H1 (cell line): Measurements from ENCODE around the gene TMBIM1. TPM values are rescaled to one million over a fixed set of nuclear protein-coding genes. Genes with fewer than 3 reads are reported as not detected.

ENCODE experiments used
- CTCF ChIA-PET: fragments of 300-600 bp; sonication (Branson Sonifier 250); formaldehyde crosslinking; loops from one replicate; lab custom pipeline; 2021; ENCODE audit not compliant: partially characterized antibody; lab: Charles Lee
- POLR2A ChIA-PET: fragments of 300-600 bp; sonication (Branson Sonifier 250); formaldehyde crosslinking; loops from one replicate; lab custom pipeline; 2021; ENCODE audit warnings: inconsistent platforms; ENCODE audit not compliant: partially characterized antibody; lab: Charles Lee
- DNase-seq, 2 experiments: peaks; one replicate each; pipeline versions ENCODE4 v3.0.0 to v3.0.0-alpha.2; 2010 to 2022; ENCODE audit warnings: low spot score in 2 of 2, low read depth in 1 of 2, mixed read lengths in 1 of 2
- FAIRE-seq: peaks from 2 replicates; lab custom pipeline; 2011; peaks lifted over from hg19 to GRCh38; lab: Jason Lieb, UNC
- H2AFZ ChIP-seq: 2 replicates; pipeline ENCODE4 v1.8.1; 2012; ENCODE audit warnings: low read length, inconsistent platforms
- H2AK5ac ChIP-seq: 2 replicates; pipeline ENCODE4 v1.6.1; 2013; ENCODE audit warnings: low read depth, low read length
- H2BK120ac ChIP-seq: replicated peaks from 2 replicates; pipeline ENCODE3; 2013; ENCODE audit warnings: low read depth, low read length, inconsistent platforms
- H2BK12ac ChIP-seq: 2 replicates; pipeline ENCODE4 v1.6.1; 2013; ENCODE audit warnings: low read depth, low read length
- H2BK15ac ChIP-seq: 2 replicates; pipeline ENCODE4 v1.6.1; 2013; ENCODE audit warnings: low read length
- H2BK20ac ChIP-seq: 2 replicates; pipeline ENCODE4 v1.6.1; 2013; ENCODE audit warnings: low read length
- H2BK5ac ChIP-seq: 2 replicates; pipeline ENCODE4 v1.6.1; 2013; ENCODE audit warnings: low read depth, low read length
- H3K14ac ChIP-seq: 2 replicates; pipeline ENCODE4 v1.6.1; 2013; ENCODE audit warnings: inconsistent platforms; ENCODE audit not compliant: insufficient read length
- H3K18ac ChIP-seq: 2 replicates; pipeline ENCODE4 v1.6.1; 2013; ENCODE audit warnings: low read length; ENCODE audit errors: extremely low read depth
- H3K23ac ChIP-seq: 2 replicates; pipeline ENCODE4 v1.6.1; 2013; ENCODE audit warnings: inconsistent platforms; ENCODE audit not compliant: insufficient read length
- H3K23me2 ChIP-seq: 2 replicates; pipeline ENCODE4 v1.6.1; 2013; ENCODE audit warnings: low read depth, low read length
- H3K27ac ChIP-seq: 2 replicates; pipeline ENCODE4 v1.6.1; 2011; ENCODE audit warnings: low read depth, low read length, inconsistent platforms
- H3K27me3 ChIP-seq, 4 experiments: replicated peaks in 1 of 4; 1 replicate in 1 of 4; 2 replicates in 3 of 4; pipeline versions ENCODE4 v1.6.1 to v1.8.1; 2011 to 2013; ENCODE audit warnings: low read length in 3 of 4, mild to moderate bottlenecking in 3 of 4, inconsistent platforms in 2 of 4, mixed read lengths in 2 of 4, moderate library complexity in 1 of 4; ENCODE audit not compliant: control insufficient read depth in 3 of 4, insufficient read depth in 3 of 4; ENCODE audit errors: extremely low read depth in 1 of 4
- H3K36me3 ChIP-seq, 4 experiments: 2 replicates each; pipeline versions ENCODE4 v1.6.1 to v1.8.1; 2011 to 2013; ENCODE audit warnings: mild to moderate bottlenecking in 4 of 4, low read length in 3 of 4, moderate library complexity in 2 of 4, control low read depth in 1 of 4, inconsistent platforms in 1 of 4; ENCODE audit not compliant: insufficient read depth in 4 of 4, control insufficient read depth in 2 of 4
- H3K4ac ChIP-seq: replicated peaks from 2 replicates; pipeline ENCODE3; 2013; ENCODE audit warnings: low read length, low read depth, mixed read lengths, inconsistent platforms; ENCODE audit not compliant: insufficient read length
- H3K4me1 ChIP-seq, 4 experiments: replicated peaks in 1 of 4; 1 replicate in 1 of 4; 2 replicates in 3 of 4; pipeline versions ENCODE4 v1.6.1 to v1.8.1; 2011 to 2013; ENCODE audit warnings: low read length in 3 of 4, inconsistent platforms in 2 of 4, mixed read lengths in 1 of 4; ENCODE audit not compliant: insufficient read depth in 4 of 4, control insufficient read depth in 3 of 4
- H3K4me2 ChIP-seq, 2 experiments: 2 replicates each; pipeline versions ENCODE4 v1.6.1 to v1.8.1; 2011 to 2013; ENCODE audit warnings: low read depth in 2 of 2, low read length in 2 of 2, control low read depth in 1 of 2, inconsistent platforms in 1 of 2, mild to moderate bottlenecking in 1 of 2; ENCODE audit not compliant: insufficient read depth in 1 of 2
- H3K4me3 ChIP-seq, 4 experiments: fragments of 200-600, 300-600 bp in 1 of 4; sonication (generic), shearing (Covaris generic), sonication (Bioruptor Twin) in 1 of 4; 2 replicates each; pipeline versions ENCODE4 v1.5.1 to v1.8.1; 2011 to 2016; ENCODE audit warnings: low read length in 4 of 4, low read depth in 3 of 4, control low read depth in 2 of 4, inconsistent platforms in 2 of 4, mild to moderate bottlenecking in 2 of 4, mixed read lengths in 1 of 4, moderate library complexity in 1 of 4; ENCODE audit not compliant: insufficient read depth in 2 of 4; ENCODE audit errors: extremely low read depth in 1 of 4
- H3K56ac ChIP-seq: replicated peaks from 2 replicates; pipeline ENCODE3; 2013; ENCODE audit warnings: low read depth, mild to moderate bottlenecking, mixed read lengths, low read length, inconsistent platforms; ENCODE audit not compliant: insufficient read length
- H3K79me1 ChIP-seq: 2 replicates; pipeline ENCODE4 v1.6.1; 2013; ENCODE audit warnings: low read depth, low read length, control low read depth
- H3K79me2 ChIP-seq, 2 experiments: 2 replicates each; pipeline versions ENCODE4 v1.6.1 to v1.8.1; 2012 to 2013; ENCODE audit warnings: low read length in 2 of 2, mild to moderate bottlenecking in 2 of 2, inconsistent platforms in 1 of 2; ENCODE audit not compliant: insufficient read depth in 2 of 2, control insufficient read depth in 1 of 2
- H3K9ac ChIP-seq, 4 experiments: replicated peaks in 1 of 4; 1 replicate in 1 of 4; 2 replicates in 3 of 4; pipeline versions ENCODE4 v1.6.1 to v1.8.1; 2011 to 2013; ENCODE audit warnings: low read depth in 3 of 4, low read length in 3 of 4, control low read depth in 2 of 4, mild to moderate bottlenecking in 2 of 4, moderate library complexity in 2 of 4, inconsistent platforms in 1 of 4; ENCODE audit errors: extremely low read depth in 1 of 4
- H3K9me3 ChIP-seq, 2 experiments: 2 replicates each; pipeline versions ENCODE4 v1.6.1 to v1.8.1; 2012 to 2013; ENCODE audit warnings: mild to moderate bottlenecking in 2 of 2, moderate library complexity in 2 of 2, control low read depth in 1 of 2, inconsistent platforms in 1 of 2, low read depth in 1 of 2, low read length in 1 of 2, mixed read lengths in 1 of 2; ENCODE audit not compliant: insufficient read depth in 2 of 2
- H4K20me1 ChIP-seq, 2 experiments: replicated peaks in 1 of 2; 2 replicates each; pipeline versions ENCODE3 to v1.8.1; 2011 to 2013; ENCODE audit warnings: inconsistent platforms in 2 of 2, low read length in 2 of 2, mild to moderate bottlenecking in 1 of 2; ENCODE audit not compliant: insufficient read depth in 2 of 2, control insufficient read depth in 1 of 2
- H4K5ac ChIP-seq: 2 replicates; pipeline ENCODE4 v1.6.1; 2013; ENCODE audit warnings: low read length, low read depth, mixed read lengths, inconsistent platforms; ENCODE audit not compliant: insufficient read length
- H4K8ac ChIP-seq: 2 replicates; pipeline ENCODE4 v1.8.0; 2013; ENCODE audit warnings: mild to moderate bottlenecking, moderate library complexity, low read length, inconsistent platforms; ENCODE audit not compliant: insufficient read depth; ENCODE audit errors: extremely low read depth
- H4K91ac ChIP-seq: replicated peaks from 2 replicates; pipeline ENCODE3; 2013; ENCODE audit warnings: low read length, mixed read lengths, inconsistent platforms; ENCODE audit not compliant: insufficient read length
- ASH2L ChIP-seq: fragments of 200-600, 300-600 bp; sonication (generic); IDR thresholded peaks from one replicate; pipeline ENCODE4 v1.7.1; 2017; ENCODE audit warnings: low read length
- CEBPB ChIP-seq: IDR thresholded peaks from 2 replicates; pipeline ENCODE4 v1.6.1; 2012; ENCODE audit warnings: low read depth, low read length
- CHD2 ChIP-seq: IDR thresholded peaks from 2 replicates; pipeline ENCODE4 v1.6.1; 2012; ENCODE audit warnings: low read length, improper control_type of control experiment
- E2F6 ChIP-seq: IDR thresholded peaks from 2 replicates; pipeline ENCODE4 v1.6.1; 2012; ENCODE audit warnings: inconsistent platforms
- HDAC6 ChIP-seq: IDR thresholded peaks from one replicate; pipeline ENCODE4 v1.7.1; 2012; ENCODE audit warnings: low read depth, mild to moderate bottlenecking, inconsistent platforms, low read length, moderate library complexity
- KDM5A ChIP-seq: fragments of 200-600 bp; IDR thresholded peaks from 2 replicates; pipeline ENCODE4 v1.7.1; 2012; ENCODE audit warnings: mild to moderate bottlenecking, low read length, inconsistent platforms, mixed read lengths
- MAX ChIP-seq: IDR thresholded peaks from 2 replicates; pipeline ENCODE4 v1.6.1; 2012; ENCODE audit warnings: inconsistent platforms
- POLR2AphosphoS5 ChIP-seq: IDR thresholded peaks from 2 replicates; pipeline ENCODE4 v1.6.1; 2011; ENCODE audit warnings: low read depth, low read length
- RFX5 ChIP-seq: IDR thresholded peaks from 2 replicates; pipeline ENCODE4 v1.6.1; 2011; ENCODE audit warnings: low read depth, low read length, improper control_type of control experiment, borderline replicate concordance
- RNF2 ChIP-seq: fragments of 200-900, 300-1000 bp; sonication (generic); IDR thresholded peaks from 2 replicates; pipeline ENCODE4 v1.7.1; 2016; ENCODE audit warnings: borderline replicate concordance, low read depth, mild to moderate bottlenecking, antibody characterized with exemption, low read length; ENCODE audit not compliant: poor library complexity, severe bottlenecking; ENCODE audit errors: missing control alignments
- TBP ChIP-seq: IDR thresholded peaks from 2 replicates; pipeline ENCODE4 v1.6.1; 2011; ENCODE audit warnings: low read depth, low read length, improper control_type of control experiment
- USF2 ChIP-seq: IDR thresholded peaks from 2 replicates; pipeline ENCODE4 v1.6.1; 2011; ENCODE audit warnings: low read length, improper control_type of control experiment
- WGBS, 2 experiments: shearing (Covaris generic) in 1 of 2; methylation state at CpG; one replicate each; pipeline versions ENCODE4 v1.1.6 to v1.1.7; 2013 to 2015; ENCODE audit warnings: low lambda C conversion rate in 2 of 2, mixed read lengths in 2 of 2, inconsistent platforms in 1 of 2, low coverage in 1 of 2, missing lambda C conversion rate in 1 of 2; ENCODE audit not compliant: insufficient replicate concordance in 2 of 2, insufficient coverage in 1 of 2, insufficient read length in 1 of 2; ENCODE audit errors: extremely low coverage in 1 of 2, missing lambda C conversion rate in 1 of 2; 5-methylcytosine and 5-hydroxymethylcytosine counted together
- polyA plus RNA-seq, 7 experiments: library from polyadenylated mRNA; depleted of rRNA in 3 of 7; stranded (reverse) in 5 of 7; unstranded in 2 of 7; fragments of >200 nt in 5 of 7; fragments of 200-250 nt in 2 of 7; gene quantifications; 1 replicate in 5 of 7; 2 replicates in 1 of 7; 4 replicates in 1 of 7; pipeline versions ENCODE4 v1.2.1 to v1.2.3, GENCODE V29; 2011 to 2013; ENCODE audit warnings: missing spikeins in 2 of 7, mixed read lengths in 2 of 7
- total RNA-seq: library from RNA; stranded (reverse); fragmentation: NEBNext Ultra II Directional; extraction: Animal tissue kit (Norgen Biotek cat#: 25700); gene quantifications from 2 replicates; pipeline ENCODE4 v1.2.1, GENCODE V29; 2021

The TMBIM1 gene
- total and polyA plus RNA-seq, 2 of the 8 experiments (the other 6 are each of a cell fraction or from before 2014, with no cell fraction given), result 22.1 to 36.8 TPM

GRCh38 chr2:218245214-218245613 is 47.1 kb downstream of the TMBIM1 start:
- WGBS, 2 experiments, result 96% methylated on average over 5 of the region's 5 CpGs; no CpG with 5 or more reads in 1 of the 2 experiments
- DNase-seq (no peak), FAIRE-seq (no peak)
- no peak overlapping the region for H3K14ac ChIP-seq
- no peak overlapping the region for H4K5ac ChIP-seq
- no peaks in the 10 kb centered on the region for H3K79me2 ChIP-seq
- no peak overlapping the region for H3K18ac ChIP-seq
- no peaks in the 10 kb centered on the region for H3K27me3 ChIP-seq
- TF ChIP-seq CEBPB (no peak), HDAC6 (no peak), CHD2 (no peak), TBP (no peak), E2F6 (no peak), MAX (no peak), RFX5 (no peak), POLR2AphosphoS5 (no peak), RNF2 (no peak), USF2 (no peak), ASH2L (no peak), KDM5A (no peak)
- H3K23ac ChIP-seq, result no peak overlapping the region
- H2BK20ac ChIP-seq, result no peak overlapping the region
- no peaks in the 10 kb centered on the region for H4K20me1 ChIP-seq
- peaks cover 38 to 82% (median 64%) of the 10 kb centered on the region in 4 experiments for H3K36me3 ChIP-seq
- no peak overlapping the region for H3K4me2 ChIP-seq
- H3K56ac ChIP-seq, result no peak overlapping the region
- no peaks in the 10 kb centered on the region for H3K4me1 ChIP-seq
- POLR2A ChIA-PET, result interaction anchor here (0.8 to 0.9 kb wide), 2 partner anchors 8 to 23 kb away, joined by 3 read pairs; no protein-coding TSS in a partner anchor
- no peak overlapping the region for H3K4me3 ChIP-seq
- H2AFZ ChIP-seq, result no peak overlapping the region
- H4K8ac ChIP-seq, result no peak overlapping the region
- CTCF ChIA-PET, result interaction anchor here (0.7 to 5.8 kb wide), 5 partner anchors 8 to 30 kb away, joined by 3 to 25 read pairs (median 3); no protein-coding TSS in a partner anchor
- H3K27ac ChIP-seq, result no peak overlapping the region
- H2BK5ac ChIP-seq, result no peak overlapping the region
- no peak overlapping the region for H3K9ac ChIP-seq
- no peak overlapping the region for H2BK120ac ChIP-seq
- no peaks in the 10 kb centered on the region for H3K23me2 ChIP-seq
- no peak overlapping the region for H3K4ac ChIP-seq
- no peak overlapping the region for H2BK15ac ChIP-seq
- H2BK12ac ChIP-seq, result no peak overlapping the region
- no peak overlapping the region for H4K91ac ChIP-seq
- H2AK5ac ChIP-seq, result no peak overlapping the region
- H3K79me1 ChIP-seq, result no peaks in the 10 kb centered on the region
- no peaks in the 10 kb centered on the region for H3K9me3 ChIP-seq
